CD4-positive, alpha-beta T cell treated with Interleukin-17A for 4 hours (primary cell): Measurements from ENCODE around the gene TUSC2.

Source experiments
- DNase-seq: peaks from one replicate; pipeline ENCODE4 v3.0.0-alpha.2; 2020; ENCODE audit warnings: mixed read lengths

The TUSC2 gene

DNA sequence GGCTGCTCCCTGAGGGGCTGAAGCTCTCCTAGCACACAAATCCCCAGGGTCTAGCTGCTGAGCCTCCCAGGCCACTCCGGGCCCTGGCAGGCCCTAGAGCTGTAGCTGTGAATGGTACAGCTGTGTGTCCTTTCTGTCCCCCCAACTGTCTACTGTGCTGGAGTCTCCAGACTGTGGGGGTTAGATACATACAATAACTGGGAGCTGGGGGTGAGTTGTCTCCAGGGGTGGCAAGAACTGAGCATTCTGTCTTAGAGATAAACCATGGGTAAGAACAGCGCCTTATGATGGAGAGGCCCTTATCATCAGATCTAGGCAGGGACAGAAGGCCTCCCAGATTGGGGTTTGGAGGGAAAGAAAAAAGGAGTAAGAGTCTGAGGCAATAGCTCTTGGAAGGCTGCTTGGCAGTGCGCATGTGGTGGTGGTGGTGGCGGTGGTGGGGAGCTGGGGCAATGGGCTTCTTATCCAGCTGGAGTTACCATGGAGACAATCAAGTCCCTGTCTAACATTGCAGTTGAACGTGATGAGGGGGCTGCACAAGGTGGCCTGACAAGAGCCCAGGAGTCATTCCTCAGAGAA, 26.3 kb upstream of the TUSC2 start:
- DNase-seq = no peak

DNA sequence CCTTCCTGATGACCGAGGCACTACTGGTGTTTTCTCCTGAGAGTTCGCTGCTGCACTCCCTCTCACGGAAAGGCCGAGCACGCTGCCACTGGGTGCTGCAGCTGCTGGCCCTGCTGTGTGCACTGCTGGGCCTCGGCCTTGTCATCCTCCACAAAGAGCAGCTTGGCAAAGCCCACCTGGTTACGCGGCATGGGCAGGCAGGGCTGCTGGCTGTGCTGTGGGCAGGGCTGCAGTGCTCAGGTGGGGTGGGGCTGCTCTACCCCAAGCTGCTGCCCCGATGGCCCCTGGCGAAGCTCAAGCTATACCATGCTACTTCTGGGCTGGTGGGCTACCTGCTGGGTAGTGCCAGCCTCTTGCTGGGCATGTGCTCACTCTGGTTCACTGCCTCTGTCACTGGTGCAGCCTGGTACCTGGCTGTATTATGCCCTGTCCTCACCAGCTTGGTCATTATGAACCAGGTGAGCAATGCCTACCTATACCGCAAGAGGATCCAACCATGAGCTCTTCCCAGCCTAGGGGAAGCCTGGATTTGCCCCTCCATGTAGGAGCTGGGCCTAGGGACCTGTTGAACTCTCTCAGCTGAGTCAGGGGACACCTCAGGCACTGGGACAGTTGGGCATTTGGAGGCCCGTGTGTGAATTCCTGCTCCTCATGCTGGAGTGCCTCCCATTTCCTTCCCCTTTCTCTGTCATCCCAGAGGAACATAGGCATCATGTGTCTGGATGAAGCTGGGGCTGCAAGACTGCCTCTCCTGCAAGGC, 25.4 kb upstream of the TUSC2 start:
- no peak for DNase-seq

DNA sequence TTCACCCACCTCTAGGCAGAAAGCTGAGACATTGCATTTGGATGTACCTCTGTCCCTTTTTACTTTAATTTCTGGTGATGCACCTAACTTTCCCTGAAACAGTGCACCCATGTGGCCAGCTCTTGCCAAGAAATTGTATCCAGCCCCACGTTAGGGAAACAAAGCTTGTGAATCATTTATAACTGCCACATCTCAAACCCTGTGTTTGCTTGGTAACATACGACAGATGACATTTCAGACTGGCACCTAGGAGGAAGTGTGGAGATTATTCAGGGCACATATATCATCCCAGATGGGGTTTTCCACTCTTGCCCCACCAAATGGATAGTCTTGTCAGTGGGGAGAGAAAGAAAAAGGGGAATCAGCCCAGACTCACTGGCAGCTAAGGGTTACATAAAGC, 24.8 kb upstream of the TUSC2 start:
- DNase-seq = no peak

DNA sequence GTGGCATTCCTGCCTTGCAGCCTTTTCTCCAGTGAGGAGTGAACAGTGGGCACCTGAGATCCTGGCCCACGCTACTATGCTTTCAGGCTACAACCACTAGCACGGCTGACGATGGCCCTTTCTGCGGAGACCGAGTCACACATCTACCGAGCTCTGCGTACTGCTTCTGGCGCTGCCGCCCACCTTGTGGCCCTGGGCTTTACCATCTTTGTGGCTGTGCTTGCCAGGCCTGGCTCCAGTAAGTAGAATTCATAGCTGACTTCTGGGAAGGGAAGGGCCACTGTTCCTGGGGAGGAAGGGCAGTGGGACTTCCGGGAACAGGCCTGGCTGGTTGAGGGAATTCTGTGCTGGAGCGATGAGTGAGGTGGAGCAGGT, 23.3 kb upstream of the TUSC2 start:
- no peak for DNase-seq

DNA sequence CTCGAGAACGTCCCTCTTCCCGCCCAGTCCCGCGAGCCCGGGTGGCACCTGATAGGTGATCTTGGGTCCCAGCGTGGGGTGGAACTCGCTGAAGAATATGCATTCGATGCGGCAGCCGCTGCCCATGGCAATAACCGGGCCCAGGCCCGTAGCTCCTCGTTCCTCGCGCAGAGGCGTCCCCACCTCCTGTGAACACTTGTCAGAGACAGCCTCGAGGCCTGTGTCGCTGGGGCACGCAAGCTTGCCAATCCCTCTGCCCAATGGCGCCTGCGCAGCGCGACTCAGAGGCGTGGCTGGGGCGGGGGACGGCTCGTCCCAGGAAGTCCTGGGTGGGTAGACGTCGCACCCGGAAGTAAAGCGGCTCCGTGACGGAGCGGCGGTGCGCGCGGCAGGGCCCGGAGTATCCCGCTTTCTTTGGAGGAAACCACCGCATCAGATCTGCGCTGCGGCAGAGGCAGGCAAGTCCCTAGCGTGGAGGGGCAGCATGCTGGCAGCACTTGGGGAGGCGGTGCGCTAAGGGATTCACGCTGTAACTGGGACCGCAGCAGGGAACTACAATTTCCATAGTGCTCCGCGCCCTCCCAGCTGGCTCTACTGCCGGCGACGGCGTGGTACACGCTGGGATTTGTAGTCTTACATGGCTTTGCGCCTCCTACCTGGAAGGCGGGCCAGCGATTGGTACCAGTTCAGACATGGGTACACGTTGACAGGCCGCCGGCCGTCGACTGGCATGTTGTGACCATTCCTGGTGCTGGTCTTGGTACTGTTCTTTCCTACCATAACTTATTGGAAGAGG, 22.7 kb upstream of the TUSC2 start, which contains the start of the genes CYB561D2 and NPRL2:
TSS of gene CYB561D2 (plus strand) at position 336 of the 796 bp plus-strand sequence. CDS start 572 bp downstream, outside the sequence.
TSS of gene NPRL2 (minus strand) at position 249 of the 796 bp plus-strand sequence. CDS start at position 126, 123 bp downstream.
- DNase-seq = peak; percentile 99

DNA sequence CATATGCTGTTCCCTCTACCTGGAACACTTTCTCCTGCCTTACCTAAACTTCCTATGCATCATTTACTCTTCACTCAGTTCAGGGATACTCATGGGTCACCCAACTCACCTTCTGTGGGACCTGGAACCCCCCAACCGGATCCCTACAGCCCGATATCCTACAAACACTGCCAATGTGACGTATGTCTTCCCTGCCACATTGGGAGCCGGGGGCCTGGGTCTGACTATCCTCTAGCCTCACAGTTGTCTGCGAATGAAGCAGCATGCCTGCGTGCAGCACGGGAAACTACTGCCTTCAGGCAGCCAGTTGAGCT, 22.1 kb upstream of the TUSC2 start:
- no peak for DNase-seq

DNA sequence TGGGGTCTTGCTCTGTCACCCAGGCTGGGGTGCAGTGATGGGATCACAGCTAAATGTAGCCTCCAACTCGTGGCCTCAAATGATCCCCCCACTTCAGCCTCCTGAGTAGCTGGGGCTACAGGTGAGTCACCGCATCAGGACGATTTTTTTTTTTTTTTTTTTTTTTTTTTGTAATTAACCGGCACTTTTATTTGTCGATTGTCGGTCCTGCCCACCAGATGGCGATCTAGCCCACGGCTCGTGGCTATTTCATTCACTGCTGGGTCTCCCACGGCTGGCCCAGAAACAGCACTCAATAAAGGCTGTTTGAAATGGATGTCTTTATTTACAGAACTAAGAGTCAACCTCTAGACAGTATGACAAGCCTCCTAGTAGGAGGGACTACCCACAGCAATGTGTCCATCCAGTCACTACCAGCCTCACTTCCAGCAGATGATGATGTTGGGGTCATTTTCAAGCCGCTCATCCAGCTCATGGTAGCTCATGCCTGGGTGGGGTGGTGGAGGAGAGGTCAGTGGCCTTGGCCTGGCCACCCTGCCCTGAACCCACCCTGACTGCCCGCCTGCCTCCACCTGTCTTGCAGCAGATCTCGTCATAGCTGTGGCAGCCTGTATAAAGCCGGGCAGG, 19.3 kb upstream of the TUSC2 start:
- peak; percentile 81 for DNase-seq

DNA sequence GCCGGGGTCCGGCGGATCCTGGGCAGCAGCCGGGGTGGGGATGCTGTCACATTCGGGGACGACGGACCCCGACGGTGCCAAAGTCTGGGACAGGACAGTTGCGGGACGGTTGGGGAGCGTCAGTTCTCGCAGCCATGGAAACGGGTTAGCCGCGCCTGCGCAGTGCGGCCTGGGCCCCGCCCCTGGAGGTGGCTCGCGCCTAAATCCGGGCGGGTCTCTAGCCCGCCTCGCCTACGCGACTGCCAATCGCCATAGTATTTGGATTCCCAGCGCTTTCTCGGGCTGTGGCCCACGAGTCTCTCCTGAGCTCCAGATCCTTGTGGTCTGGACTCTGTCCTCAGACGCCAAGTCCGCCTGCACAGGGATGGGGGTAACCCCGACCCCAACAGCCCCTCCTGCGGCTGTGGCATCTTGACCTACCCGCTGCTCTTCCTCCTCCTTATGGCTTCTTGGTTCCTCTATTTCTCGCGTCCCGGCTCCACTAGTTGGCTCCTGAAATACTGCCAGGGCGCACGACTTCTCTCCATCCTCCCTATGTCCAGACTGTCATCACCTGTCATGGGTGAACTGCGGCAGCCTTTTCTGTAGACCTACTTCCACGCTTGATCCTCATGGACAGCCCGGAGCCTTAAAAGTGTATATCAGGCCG, 17.7 kb upstream of the TUSC2 start, which contains the start of gene ZMYND10:
TSS of gene ZMYND10 (minus strand) at position 147 of the 649 bp plus-strand sequence. CDS start 153 bp downstream, outside the sequence.
- peak; percentile 85 for DNase-seq

DNA sequence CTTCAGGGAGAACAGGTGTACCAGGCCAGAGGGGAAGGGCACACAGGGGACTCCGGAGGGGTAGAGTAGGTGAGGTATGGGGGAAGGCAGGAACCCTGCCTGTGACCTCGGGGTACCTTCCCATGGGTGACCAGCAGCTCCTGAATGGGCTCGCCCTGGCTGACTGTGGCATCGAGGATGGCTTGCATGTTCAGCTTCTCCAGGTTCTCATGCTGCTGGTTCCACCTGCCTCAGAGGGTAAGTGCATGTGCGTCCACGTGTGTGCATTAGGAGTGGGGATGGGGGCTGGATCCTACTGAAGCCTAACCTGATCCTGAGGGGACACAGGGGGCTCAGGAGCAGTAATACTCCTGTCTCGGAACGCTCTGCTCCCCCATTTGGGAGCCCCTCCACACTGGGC, 17.0 kb upstream of the TUSC2 start:
- DNase-seq = no peak

DNA sequence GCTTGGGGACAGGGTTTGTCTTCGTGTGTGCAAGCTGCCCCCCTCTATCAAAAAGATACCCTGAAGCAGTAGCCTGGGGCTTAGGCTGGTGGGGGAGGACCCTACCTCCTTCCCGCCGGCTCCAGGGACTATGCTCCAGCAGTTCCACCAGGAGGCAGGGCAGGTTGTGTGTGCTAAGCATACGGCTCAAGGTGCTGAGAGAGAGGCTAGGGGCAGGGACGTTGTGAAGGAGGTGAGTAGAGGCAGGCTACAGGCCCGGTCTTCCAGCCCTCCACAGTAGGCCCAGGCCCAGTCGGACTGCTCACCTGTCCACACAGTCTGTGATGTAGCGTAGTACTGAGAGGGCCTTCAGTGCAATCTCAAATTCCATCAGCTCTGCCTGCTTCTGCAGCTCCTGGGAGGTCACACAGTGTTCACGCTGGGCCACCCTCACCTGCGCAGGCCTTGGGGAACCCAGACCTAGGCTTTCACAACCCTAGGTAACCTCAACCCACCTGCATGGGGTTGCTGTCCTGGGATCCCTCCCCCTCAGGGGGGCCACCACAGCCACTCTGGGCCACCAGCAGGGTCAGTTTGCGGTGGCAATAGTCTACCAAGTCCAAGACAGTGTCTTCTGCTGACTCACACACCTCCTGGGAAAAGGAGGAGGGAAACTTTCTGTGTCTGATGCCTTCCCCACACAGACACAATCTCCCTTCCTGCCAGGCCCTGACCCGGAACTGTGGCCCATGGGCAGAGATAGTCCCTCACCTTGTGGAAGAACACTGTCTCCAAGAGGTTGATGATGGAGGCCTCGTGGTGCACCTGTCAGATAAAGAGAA, 15.0 kb upstream of the TUSC2 start:
- DNase-seq = no peak

DNA sequence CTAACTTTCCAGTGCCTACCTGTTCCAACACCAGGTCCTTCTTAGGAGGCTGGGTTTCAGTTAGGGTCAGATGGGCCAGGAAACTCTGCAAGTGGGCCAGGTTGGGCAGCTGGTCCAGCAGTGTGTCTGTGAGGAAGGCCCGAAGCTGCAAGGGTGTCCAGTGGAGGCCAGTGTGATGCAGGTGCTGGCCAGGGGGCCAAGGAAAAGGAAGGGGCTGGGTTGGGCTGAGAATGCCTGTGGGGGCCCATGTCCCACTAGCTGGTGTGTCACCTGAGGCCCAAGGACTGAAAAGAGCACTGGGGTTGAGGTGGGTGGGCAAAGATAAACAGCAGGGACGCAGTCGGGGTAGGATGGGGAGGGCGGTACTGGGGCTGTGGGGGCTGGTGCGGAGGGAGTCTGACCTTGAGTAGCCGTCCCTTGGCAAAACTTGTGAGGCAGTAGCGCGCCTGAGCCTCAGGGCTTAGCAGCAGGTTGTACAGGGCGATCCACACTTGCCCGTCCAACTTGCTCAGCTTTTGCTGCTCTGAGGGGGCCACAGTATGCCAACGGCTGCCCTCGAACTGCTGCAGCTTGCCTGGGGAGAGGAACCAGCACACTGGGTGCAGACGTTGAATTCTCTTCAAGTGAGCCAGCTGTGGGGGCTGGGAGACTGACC, 14.1 kb upstream of the TUSC2 start:
- no peak for DNase-seq

DNA sequence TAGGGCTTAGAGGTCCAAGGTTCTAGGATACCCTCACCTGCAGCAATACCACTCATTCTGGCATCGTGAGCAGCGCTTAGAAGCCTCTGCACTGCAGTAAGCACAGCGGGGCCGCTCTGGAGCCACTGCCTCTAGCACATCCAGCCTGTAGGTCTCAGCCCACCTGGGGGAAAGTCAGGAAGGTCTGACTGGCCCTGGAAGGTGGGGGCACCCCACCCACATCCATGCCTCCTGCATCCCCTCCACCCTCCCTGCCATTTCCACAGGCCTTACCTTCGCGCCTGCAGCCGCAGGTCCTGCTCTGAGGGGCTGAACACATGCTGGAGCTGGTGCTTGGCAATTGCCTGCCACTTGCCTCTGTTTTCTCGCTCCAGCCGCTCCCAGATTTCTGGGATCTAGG, 13.5 kb upstream of the TUSC2 start:
- DNase-seq = no peak

DNA sequence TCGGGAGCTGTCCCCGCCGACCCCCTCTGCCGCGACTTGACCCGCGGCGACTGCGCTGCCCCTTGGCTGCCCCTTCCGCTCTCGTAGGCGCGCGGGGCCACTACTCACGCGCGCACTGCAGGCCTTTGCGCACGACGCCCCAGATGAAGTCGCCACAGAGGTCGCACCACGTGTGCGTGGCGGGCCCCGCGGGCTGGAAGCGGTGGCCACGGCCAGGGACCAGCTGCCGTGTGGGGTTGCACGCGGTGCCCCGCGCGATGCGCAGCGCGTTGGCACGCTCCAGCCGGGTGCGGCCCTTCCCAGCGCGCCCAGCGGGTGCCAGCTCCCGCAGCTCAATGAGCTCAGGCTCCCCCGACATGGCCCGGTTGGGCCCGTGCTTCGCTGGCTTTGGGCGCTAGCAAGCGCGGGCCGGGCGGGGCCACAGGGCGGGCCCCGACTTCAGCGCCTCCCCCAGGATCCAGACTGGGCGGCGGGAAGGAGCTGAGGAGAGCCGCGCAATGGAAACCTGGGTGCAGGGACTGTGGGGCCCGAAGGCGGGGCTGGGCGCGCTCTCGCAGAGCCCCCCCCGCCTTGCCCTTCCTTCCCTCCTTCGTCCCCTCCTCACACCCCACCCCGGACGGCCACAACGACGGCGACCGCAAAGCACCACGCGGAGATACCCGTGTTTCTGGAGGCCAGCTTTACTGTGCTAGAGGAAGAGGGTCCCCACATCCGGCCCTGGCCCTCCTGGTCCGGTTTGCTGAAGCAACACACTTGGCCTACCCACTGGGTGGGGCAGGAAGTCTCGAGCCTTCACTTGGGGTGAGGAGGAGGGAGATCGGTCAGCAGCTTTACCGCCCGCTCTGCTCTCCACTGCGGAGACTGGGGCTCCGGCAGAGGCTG, 12.7 kb upstream of the TUSC2 start, which contains the start of gene RASSF1:
TSS of gene RASSF1 (minus strand) at position 389 of the 882 bp plus-strand sequence. CDS start at position 358, 31 bp downstream.
- peak; percentile 69 for DNase-seq

DNA sequence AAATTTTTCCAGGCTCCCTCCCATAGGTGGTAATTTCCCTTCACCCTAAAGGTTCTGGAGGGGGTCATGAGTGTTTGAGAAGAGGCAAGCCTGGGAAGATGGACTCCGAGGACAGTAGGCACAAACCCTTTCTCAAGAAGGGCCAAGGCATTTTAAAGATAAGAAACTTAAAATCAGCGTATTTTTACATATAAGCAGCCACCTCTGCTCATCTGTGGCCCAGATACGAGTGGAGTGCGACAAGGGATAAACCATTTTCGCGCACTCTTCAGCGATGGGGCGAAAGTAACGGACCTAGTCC, 12.1 kb upstream of the TUSC2 start:
- DNase-seq = no peak

DNA sequence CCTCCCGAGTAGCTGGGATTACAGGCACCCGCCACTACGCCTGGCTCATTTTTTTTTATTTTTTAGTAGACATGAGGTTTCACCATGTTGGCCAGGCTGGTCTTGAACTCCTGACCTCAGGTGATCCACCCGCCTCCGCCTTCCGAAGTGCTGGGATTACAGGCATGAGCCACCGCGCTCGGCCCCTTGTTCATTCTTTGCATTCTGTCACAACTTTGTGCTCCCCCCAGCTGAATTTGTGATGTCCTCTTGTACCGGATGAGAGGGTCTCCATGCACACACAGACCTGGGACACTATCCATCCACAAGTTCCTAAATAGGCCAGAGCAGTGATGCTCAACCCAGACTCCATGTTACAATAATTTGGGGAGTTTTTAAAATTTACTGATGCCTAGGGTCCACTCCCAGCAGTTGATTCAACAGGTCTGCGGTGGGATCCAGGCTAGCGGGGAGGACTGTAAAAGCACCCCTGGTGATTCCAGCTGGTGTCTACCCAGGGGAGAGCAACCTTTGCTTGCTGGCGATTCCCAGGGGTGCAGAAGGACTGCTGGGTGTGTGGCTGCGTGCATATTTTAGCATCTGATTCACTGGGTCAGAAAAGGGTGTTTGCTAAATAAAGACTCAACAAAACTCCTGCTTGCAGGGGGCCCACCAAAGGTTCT, 11.6 kb upstream of the TUSC2 start:
- DNase-seq = no peak

DNA sequence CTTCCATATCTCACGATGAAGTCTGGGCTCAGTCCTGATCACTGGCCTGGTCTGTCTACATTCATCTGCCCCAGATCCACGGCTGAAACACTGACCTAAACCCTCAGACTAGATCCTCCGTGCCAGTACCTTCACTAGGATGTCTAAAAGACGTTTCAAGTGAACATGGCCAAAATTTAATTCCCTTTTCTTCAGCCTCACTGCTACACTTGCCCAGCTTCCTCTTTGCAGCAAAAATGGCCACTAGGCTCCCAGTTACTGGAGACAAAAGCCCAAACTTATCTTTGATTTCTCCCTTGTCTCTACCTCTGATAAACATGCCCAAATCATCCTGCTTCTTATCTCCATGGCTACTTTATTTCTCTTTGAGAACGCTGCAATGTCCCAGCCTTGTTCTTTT, 10.9 kb upstream of the TUSC2 start:
- no peak for DNase-seq

DNA sequence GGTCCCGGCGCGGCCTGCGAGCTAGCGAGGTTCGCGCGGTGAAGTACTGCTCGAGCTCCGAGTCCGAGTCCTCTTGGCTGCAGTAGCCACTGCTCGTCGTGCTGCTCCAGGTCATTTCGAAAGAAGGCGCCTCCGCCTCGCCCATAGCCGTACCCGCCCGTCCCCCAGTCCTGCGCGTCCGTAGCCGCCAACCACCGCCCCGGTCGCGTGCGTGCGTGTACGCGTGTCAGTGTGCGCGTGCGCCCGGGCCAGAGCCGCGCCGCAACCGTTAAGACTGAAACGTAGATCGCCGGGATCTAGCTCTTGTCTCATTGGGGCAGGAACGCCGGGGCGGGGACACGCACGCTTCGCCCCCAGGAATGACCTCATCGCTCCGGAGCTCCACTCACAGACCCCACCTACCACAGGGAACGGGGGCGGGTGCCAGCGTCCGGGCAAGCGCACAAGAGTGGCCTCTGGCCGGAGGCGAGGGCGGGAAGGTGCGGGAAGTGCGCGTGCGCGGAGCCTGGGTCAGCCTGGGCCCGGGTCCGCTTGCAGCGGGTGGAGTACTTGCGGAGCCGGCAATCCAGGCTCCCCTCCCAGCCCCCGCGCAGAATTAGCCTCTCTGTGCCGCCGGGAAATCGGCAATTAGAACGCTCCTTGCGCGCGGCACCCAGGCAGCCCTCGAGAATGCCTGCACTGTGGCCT, 9.3 kb upstream of the TUSC2 start:
- DNase-seq = peak; percentile 97

DNA sequence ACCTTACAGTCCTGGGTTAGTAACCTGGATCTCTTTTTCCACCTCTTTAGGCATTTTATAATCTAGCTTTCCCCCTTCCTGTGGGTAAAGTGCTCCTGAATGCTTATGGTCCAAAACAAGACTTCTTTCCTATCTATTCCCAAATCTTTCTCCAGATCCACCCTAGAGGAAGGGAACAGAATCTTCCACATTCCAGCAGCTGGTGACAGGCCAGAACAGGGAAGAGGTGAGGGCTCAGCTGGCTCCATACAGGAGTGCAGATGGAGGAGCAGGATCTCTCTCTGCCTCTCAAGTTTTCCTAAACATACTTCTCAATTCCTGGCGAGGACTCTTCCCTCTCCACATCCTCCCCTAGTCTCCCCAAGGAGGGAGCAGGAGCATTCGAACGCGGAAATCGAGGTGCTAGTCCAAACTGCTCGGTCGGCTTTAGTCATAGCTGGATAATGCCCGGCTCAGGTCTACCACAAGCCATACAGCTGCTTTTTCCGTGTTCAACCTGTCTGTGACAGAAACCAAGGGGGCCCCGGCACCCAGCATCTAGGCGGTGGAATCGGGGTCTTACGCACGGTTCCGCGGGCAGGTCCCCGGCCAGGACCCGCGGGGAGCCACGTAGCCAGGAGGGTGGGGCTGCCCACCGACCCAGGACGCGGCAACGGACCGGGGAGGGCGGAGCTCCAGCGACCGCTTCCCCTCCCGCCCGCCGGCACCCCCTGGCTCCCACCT, 8.6 kb upstream of the TUSC2 start:
- no peak for DNase-seq
